SIG-M5 treated with dmso at 0.1 percent for 504 hours (cell line): ENCODE results near the gene UBFD1.
A peak's percentile ranks its signal among the peaks of the same experiment; 100 is the strongest.
"Not testable (repeated sequence)": the region's sequence is repeated elsewhere in the genome, so short reads cannot be mapped to it uniquely, and the experiment has no call there.

Experiments used
- DNase-seq: peaks from one replicate; lab custom pipeline; 2025; ENCODE audit not compliant: unreplicated experiment; lab: John Stamatoyannopoulos, UW

Gene UBFD1

GRCh38 chr16:23564575-23565363, 7.2 kb downstream of the UBFD1 start:
- no peak for DNase-seq

GRCh38 chr16:23566724-23567123, 9.2 kb downstream of the UBFD1 start:
- DNase-seq = no peak

DNA sequence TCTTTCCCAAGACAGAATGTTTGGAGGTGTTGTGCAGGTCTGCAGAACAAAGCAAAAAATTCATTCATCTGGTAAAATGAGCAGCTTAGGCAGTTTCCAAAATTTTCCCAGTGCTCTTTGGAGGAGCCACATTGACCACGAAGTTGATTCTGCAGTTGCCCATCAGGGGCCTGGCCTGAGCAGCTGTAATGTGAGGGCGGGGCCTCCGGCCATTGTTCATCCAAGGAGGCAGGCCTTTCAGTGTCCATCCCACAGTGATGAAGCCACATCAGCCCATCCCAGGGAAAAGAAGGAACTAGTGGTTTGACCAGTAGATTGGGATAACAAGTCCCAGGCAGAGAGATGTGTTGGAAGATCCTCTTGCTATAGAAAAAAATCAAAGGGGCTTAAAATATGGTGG, 10.1 kb downstream of the UBFD1 start:
- no peak for DNase-seq

DNA sequence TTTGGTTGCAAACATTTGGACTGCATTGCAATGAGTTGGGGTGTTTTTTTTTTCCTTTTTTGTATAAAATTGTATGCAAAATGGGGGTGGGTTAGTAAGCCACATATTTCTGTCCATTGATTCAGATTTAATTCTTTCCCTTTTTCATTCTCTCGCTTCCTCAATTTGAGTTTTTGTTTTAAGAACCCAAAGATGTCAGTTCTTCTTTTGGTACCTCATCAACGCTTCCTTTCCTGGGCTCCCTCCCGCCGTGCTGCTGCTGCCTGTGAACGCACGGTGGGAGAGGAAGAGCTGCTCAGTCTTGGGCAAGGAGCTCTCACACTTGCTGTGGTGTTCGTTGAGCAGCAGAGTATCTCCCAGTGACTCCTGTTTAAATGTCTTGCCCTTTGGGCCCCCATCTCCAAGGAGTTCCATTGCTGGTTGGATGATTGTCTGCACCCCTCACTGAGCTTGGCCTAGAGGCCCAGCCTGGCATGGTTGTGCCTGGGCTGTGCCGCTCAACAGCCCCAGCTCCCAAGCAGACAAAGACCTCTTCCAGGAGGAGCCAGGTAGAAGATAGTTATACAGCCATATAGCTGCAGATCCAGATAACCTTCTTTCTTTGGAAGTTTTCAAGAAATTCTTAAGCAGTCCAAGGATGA, 13.6 kb downstream of the UBFD1 start:
- peak; percentile 90 for DNase-seq

DNA sequence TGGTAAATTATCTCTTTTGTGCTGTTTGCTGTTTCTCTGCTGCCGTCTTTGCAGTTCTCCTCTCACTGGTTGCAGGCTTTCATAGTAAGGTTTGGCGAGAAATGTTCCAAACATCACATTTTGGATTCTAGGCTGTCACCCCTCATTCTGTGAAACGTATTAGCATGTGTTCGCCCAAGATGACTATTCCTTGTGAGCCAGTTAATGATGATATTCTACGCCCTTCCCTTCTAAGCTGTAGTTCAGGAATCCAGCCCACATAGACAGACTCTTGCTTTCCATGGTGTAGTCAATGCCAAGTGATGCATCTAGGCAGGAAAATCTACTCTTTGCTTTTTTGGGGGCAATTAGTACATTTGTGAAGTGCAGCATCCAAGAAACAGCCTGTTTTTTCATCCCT, 14.4 kb downstream of the UBFD1 start:
- DNase-seq = no peak

- DNase-seq = no peak
Observed at GRCh38 chr16:23572394-23572793, 14.9 kb downstream of the UBFD1 start.

DNA sequence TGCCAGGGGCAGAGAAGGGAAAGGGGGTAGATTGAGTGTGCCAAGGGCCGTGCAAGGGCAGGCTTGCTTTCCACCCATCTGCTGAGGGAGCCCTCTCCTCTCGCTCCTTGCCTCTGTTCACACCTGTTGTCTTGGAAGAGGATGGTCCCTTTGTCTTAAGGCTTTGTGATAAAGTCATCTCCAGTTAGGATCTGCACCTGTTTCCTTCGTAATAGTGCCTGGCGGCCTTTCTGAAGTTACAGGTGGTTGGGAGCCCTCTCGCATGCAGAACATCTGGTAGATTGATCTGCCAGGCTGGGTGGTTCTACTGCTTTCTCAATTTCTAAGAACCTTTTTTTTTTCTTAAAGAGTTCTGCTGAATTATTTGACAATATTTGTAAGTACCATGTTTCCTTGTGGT, 16.3 kb downstream of the UBFD1 start:
- no peak for DNase-seq

GRCh38 chr16:23575834-23576233, 18.3 kb downstream of the UBFD1 start:
- no peak for DNase-seq

- DNase-seq = no peak
Observed at GRCh38 chr16:23577493-23577892, 20.0 kb downstream of the UBFD1 start.

- DNase-seq = no peak
Observed at GRCh38 chr16:23578101-23578830, 20.7 kb downstream of the UBFD1 start.

DNA sequence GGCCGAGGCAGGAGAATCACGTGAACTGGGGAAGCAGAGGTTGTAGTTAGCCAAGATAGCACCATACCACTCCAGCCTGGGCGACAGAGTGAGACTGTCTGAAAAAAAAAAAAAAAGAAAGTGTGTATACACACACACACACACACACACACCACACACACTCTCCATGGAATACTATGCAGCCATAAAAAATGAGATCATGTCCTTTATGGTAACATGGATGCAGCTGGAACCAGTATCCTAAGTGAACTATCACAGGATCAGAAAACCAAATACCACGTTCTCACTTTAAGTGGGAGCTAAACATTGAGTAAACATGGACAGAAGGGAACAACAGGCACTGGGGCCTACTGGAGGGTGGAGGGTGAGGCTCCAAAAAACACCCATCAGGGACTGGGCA, 21.8 kb downstream of the UBFD1 start:
- no peak for DNase-seq

DNA sequence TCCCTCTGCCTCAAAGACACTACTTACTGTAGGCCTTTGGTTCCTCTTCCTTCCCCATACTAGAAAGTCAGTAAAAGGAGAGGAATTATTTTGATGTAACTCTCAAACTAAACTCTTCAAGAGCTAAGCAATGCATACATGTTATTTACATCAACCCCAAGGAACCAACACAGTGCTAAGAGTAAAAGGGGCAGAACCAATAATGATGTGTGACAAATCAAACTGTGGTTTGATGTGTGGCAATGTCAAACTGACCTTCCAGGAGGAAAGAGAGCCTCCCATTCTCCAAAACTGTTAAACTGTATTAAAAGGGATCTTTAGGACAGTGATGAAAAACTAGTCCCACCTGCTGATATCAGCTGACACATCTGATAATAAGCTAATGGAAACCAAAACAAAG, 22.9 kb downstream of the UBFD1 start:
- no peak for DNase-seq

GRCh38 chr16:23581764-23582163, 24.2 kb downstream of the UBFD1 start:
- no peak for DNase-seq

- DNase-seq = not testable (repeated sequence)
Observed at GRCh38 chr16:23583271-23583670, 25.7 kb downstream of the UBFD1 start.

- DNase-seq = no peak
Observed at GRCh38 chr16:23584186-23585076, 26.9 kb downstream of the UBFD1 start.

- no peak for DNase-seq
Observed at GRCh38 chr16:23587726-23588125, 30.2 kb downstream of the UBFD1 start.

- no peak for DNase-seq
Observed at GRCh38 chr16:23590181-23590580, 32.7 kb downstream of the UBFD1 start.

DNA sequence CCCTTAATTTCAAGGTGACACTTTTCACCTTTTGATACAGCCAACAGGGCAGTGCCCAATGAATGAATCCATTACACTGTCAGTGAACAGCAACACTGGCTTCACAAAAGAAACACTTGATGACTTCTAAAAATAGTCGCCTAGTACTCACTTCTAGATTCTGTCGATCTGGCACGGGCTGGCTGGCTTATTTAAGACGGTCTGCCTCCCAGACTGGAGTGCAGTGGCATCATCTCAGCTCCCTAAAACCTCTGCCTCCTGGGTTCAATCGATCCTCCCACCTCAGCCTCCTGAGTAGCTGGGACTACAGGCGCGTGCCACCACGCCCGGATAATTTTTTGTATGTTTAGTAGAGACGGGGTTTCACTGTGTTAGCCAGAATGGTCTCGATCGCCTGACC, 36.7 kb downstream of the UBFD1 start:
- DNase-seq = no peak

DNA sequence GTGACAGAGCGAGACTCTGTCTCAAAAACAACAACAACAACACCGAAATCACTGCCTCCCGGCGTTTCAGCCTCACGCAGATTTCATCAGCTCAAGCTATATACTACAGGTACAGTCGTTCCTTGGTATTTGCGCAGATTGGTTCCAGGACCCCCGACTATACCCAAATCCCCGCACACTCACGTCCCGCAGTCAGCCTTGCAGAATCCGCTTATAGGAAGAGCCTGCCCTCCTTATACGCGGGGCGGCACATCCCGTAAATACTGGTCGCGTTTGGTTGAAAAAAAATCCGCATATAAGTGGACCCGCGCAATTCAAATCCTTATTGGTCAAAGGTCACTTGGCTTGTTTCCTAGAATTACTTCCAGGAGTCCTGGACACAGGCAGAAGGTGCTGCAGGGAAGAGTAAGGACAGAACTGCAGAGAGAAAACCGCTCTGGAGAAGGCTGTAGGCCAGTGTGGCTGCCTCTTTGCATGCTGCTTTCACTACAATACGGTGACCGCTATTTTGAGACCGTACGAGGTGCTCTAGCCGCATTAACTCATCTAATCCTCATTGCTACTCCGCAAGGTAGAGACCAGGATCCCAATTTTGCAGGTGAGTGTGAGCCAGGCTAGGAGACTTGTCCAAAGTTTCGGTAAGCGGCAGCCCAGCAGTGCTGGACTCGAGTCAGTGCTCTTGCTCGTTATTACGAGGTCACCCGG, 37.9 kb downstream of the UBFD1 start:
- DNase-seq = no peak

- DNase-seq = peak; percentile 81
Observed at GRCh38 chr16:23595951-23596720, 38.6 kb downstream of the UBFD1 start, which contains the start of gene NDUFAB1. TSS of gene NDUFAB1 (minus strand) at chr16:23596316. CDS start at chr16:23596290, 26 bp downstream.
